ENCODE results near the gene REEP3. TPM values are rescaled to one million over a fixed set of nuclear protein-coding genes. Genes with fewer than 3 reads are reported as not detected.
A peak's percentile ranks its signal among the peaks of the same experiment; 100 is the strongest.

The REEP3 gene
- total and polyA plus RNA-seq, 12 donors = 9.9 to 27.7 (median 17.2) TPM

- H3K9me3 ChIP-seq = peaks cover 0 to 4% (median 0%) of the 10 kb centered on the region in 11 donors
- H3K4me1 ChIP-seq = peaks cover 0 to 22% (median 5%) of the 10 kb centered on the region in 9 donors
- no peak for DNase-seq
- intact Hi-C loops (cut with DNase I) = no loop called here
- no peak for ATAC-seq
- H3K27me3 ChIP-seq = no peaks in the 10 kb centered on the region
- H3K27ac ChIP-seq = no peak overlapping the region
- no peak overlapping the region for H3K4me3 ChIP-seq
- 46 to 53% methylated on average over 1 of the region's 1 CpG for WGBS, 2 donors
- no peak for TF ChIP-seq CTCF (IDR thresholded peaks at IDR 0.05)
- H3K36me3 ChIP-seq = peaks cover 0 to 77% (median 4%) of the 10 kb centered on the region in 9 donors
Observed at GRCh38 chr10:63600540-63600939, 79.3 kb downstream of the REEP3 start.

GRCh38 chr10:63603709-63604445 is 82.7 kb downstream of the REEP3 start:
- peaks cover 0 to 13% (median 0%) of the 10 kb centered on the region in 9 donors for H3K4me1 ChIP-seq
- DNase-seq (no peak), ATAC-seq (no peak)
- peaks cover 0 to 55% (median 0%) of the 10 kb centered on the region in 9 donors for H3K36me3 ChIP-seq
- no peak overlapping the region for H3K27ac ChIP-seq
- H3K4me3 ChIP-seq = no peak overlapping the region
- 82 to 84% methylated on average over 7 of the region's 7 CpGs for WGBS, 2 donors
- TF ChIP-seq CTCF (IDR thresholded peaks at IDR 0.05) = no peak
- H3K27me3 ChIP-seq = no peaks in the 10 kb centered on the region
- H3K9me3 ChIP-seq = peaks cover 0 to 4% (median 0%) of the 10 kb centered on the region in 11 donors
- intact Hi-C loops (cut with DNase I) = no loop called here

GRCh38 chr10:63605197-63605967 is 84.2 kb downstream of the REEP3 start:
- H3K27me3 ChIP-seq = no peaks in the 10 kb centered on the region
- peaks cover 0 to 40% (median 0%) of the 10 kb centered on the region in 9 donors for H3K36me3 ChIP-seq
- DNase-seq (no peak), ATAC-seq (peak in 5 of 8 donors; percentile 24 to 61 (median 41))
- WGBS, 2 donors = 75 to 82% methylated on average over 3 of the region's 3 CpGs
- H3K27ac ChIP-seq = no peak overlapping the region
- H3K9me3 ChIP-seq = peaks cover 0 to 3% (median 0%) of the 10 kb centered on the region in 11 donors
- intact Hi-C loops (cut with DNase I) = no loop called here
- no peak for TF ChIP-seq CTCF (IDR thresholded peaks at IDR 0.05)
- H3K4me1 ChIP-seq = peaks cover 0 to 13% (median 0%) of the 10 kb centered on the region in 9 donors
- H3K4me3 ChIP-seq = no peak overlapping the region

- no peaks in the 10 kb centered on the region for H3K27me3 ChIP-seq
- 81 to 88% methylated on average over 1 of the region's 1 CpG for WGBS, 2 donors
- H3K4me1 ChIP-seq = peaks cover 0 to 13% (median 0%) of the 10 kb centered on the region in 9 donors
- no peak for DNase-seq
- H3K9me3 ChIP-seq = no peaks in the 10 kb centered on the region
- ATAC-seq = no peak
- intact Hi-C loops (cut with DNase I) = no loop called here
- no peak overlapping the region for H3K27ac ChIP-seq
- TF ChIP-seq CTCF (IDR thresholded peaks at IDR 0.05) = no peak
- H3K4me3 ChIP-seq = no peak overlapping the region
- peaks cover 0 to 30% (median 0%) of the 10 kb centered on the region in 9 donors for H3K36me3 ChIP-seq
Observed at GRCh38 chr10:63608511-63608910, 87.3 kb downstream of the REEP3 start.
